T-helper 2 cell treated with Interferon-gamma antibody and Interleukin-4, amounts not matched to agents 100 ng/mL and 5 ng/mL, for 36 hours (primary cell): ENCODE data around the gene HSP90AB1. TPM values are rescaled to one million over a fixed set of nuclear protein-coding genes. Genes with fewer than 3 reads are reported as not detected.
"Not testable (repeated sequence)": the region's sequence is repeated elsewhere in the genome, so short reads cannot be mapped to it uniquely, and the experiment has no call there.

Source experiments
- intact Hi-C: fragments of 100-400 bp; cut with micrococcal nuclease; formaldehyde crosslinking; loops from one replicate; pipeline ENCODE4 v1.15.1; 2023
- total RNA-seq: library from RNA; stranded (reverse); gene quantifications from 2 replicates; pipeline ENCODE4 v1.2.3, GENCODE V29; 2022

Gene HSP90AB1
- total RNA-seq, 1 donor from 2014 or later = 884 TPM

DNA sequence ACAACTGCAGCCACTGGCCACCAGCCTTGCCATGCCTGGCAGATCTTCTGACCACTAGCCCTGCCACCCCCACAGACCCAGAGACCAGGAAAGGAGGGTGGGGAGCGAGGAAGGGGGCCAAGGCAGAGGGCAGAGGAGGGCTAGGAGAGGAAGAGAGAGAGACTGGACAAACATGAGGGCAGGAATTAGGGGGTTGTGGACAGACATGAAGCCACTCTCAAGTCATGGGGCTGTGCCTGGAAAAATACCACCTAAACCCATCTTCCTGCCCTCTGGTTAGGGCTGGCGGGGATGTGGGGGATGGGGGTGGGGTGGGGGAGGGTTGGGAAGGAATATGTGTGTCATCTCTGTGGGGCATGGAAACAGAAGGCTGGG lies 25.0 kb upstream of the HSP90AB1 start:
- intact Hi-C loops = loop anchor here (1.0 to 5.0 kb wide), 4 partner anchors 16 to 1790 kb away; partner anchors contain the start of genes MRPL14, NFKBIE and TMEM63B

DNA sequence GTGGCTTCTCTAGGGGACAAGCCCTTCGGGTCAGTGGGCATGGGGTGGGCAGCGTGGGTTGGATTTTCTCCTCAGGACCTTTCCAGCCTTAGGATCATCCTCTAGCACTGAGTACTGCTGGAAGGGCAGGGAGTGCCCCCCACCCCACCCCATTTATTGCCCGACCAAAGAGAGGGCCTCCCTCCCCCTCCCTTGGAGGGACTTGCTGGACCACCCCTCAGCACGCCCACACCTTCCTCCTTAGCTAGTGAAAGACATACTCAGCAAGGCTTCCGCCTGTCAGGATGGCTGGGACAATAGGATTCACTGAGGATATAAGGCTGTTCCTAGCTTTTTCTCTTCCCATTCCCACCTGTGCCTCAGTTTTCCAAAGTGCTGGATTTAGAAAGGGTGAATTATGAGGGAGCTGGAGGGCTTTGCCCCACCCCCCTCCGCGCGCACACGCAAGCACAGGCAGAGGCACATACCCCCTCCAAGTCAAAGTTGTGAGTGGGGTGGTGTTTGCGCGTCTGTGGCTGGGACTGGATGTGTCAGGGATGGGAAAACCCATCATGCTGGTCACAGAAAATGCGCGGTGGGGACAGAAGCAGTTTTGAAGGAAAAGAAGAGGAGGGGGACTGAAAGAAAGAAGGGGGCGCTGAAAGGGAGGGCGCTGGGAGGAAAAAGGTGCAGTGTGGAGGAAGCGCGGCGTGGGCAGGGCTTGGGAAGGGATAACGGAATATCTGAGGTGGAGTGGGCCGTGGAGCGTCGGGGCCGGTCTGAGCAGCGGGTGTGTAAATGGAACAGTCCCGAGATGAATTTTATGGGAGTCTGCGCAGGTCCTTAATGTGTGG lies 24.2 kb upstream of the HSP90AB1 start:
- intact Hi-C loops = loop anchor here (5.0 kb wide), 2 partner anchors 95 to 1790 kb away; partner anchors contain the start of genes MRPL14 and TMEM63B

DNA sequence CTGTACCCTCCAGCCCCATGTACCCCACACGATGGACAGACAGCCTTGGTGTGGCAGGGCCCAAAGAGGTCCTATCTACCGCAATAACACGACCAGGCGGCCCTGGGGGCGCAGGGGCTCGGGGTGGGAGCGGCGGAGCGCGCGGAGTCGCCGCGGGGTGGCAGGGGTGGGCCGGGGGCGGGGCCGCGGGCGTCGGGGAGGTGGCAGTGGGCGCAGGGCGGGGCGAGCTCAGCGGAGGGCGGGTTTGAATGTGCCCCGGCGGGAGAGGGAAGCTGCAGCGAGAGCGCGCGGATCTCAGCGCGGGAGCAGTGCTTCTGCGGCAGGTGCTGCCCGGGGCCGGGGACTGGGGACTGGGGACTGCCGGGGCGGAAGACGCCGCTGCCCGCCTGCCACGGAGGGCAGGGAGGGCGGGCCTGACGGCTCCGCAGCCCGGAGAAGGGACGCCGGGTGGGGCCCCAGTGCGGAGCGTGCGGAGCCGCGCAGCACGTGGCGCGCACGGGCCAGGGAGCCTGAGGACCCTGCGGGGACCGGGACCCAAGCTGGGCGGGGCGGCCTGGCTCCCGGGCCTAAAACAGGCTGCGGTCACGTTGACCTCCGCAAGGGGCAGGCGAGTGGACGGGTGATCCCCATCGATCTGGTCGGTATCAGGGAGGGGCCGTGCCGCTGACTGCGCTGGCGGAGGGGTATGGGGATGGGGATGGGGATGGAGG lies 23.4 kb upstream of the HSP90AB1 start, which contains the start of gene SLC29A1:
TSS of gene SLC29A1 (plus strand) at position 277 of the 710 bp plus-strand sequence. CDS start 3,719 bp downstream, outside the sequence.
- intact Hi-C loops = loop anchor here (5.0 kb wide), 2 partner anchors 96 to 1789 kb away; partner anchors contain the start of genes MRPL14 and TMEM63B

DNA sequence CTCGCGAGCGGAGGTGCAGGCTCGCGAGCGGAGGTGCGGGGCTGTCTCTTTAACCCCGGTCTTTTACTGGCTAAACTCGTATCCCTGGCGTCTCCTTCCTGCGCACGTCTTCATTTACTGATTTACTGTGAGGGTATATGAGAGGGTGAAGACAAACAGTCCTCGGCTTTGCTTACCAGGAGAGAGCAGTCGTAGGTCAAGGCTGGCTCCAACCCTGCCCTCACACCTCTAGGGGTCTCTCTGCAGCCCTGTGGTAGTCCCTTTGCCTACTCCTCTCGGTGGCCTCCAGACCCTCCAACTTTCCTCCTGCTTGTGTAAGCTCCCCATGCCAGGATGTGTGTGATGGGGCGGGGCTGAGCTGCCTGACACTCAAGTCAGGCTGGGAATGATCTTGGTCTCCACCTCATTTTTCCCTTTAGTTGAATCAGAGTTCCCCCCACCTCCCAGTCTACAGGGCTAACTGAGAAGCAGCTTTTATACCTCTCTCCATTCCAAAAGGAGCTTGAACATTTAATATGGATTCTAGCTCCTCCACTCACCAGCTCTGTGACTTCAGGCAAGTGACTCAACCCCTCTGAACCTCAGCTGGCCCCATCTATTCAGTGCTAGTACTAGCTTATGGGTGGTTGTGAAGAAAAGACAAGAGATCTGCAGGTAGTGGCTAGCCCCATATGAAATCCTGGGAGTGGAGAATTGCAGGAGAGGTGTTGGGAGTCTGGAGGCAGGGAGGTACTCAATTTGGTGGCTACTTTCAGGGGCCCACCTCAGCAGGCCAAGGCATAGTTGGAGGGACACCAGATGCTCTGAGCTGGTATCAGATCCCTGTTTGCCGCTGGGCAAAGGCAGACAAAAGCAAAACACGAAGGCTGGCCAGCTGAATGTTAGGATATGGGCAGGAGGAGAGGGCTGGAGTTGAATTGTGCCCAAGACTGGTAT lies 22.6 kb upstream of the HSP90AB1 start:
- intact Hi-C loops = loop anchor here (5.0 kb wide), 2 partner anchors 97 to 1788 kb away; partner anchors contain the start of genes MRPL14 and TMEM63B

- intact Hi-C loops = loop anchor here (5.0 kb wide), 2 partner anchors 98 to 1787 kb away; partner anchors contain the start of genes MRPL14 and TMEM63B
Observed at GRCh38 chr6:44224965-44225305, 22.0 kb upstream of the HSP90AB1 start.

DNA sequence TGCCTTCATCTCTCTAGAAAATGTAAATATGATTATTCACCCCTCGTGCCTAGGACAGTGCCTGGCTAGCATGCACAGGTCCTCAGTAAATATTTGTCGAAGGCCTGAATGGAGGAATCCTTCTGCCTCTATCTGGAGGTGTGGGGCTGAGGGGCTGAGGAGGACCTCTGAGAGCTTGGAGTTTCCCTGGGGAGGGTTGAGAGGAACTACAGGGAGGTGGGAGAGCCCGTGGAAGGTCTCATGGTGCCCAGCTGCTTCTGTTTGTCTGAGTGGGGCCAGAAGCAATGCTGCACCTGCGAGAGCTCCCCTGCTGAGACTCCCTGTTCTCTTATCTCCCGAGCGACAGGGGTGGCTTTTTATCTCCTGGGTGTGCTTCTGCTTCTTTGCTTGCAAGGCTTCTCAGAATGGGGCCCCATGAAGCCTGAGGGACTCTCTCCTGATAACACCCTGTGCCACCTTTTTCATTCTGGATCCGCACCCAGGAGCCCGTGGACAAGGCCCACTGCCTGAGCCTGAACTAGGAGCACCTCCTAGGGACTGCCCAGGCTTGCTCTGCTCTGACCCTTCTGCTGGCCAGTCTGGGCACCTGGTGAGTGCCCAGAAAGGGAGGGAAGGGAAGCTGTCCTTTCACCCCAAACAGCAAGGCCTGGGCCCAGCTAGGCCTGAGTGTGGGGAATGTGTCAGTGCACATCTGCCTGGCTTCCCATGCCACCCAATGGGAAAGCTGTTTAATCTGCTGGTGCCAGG lies 21.1 kb upstream of the HSP90AB1 start:
- intact Hi-C loops = no loop called here

DNA sequence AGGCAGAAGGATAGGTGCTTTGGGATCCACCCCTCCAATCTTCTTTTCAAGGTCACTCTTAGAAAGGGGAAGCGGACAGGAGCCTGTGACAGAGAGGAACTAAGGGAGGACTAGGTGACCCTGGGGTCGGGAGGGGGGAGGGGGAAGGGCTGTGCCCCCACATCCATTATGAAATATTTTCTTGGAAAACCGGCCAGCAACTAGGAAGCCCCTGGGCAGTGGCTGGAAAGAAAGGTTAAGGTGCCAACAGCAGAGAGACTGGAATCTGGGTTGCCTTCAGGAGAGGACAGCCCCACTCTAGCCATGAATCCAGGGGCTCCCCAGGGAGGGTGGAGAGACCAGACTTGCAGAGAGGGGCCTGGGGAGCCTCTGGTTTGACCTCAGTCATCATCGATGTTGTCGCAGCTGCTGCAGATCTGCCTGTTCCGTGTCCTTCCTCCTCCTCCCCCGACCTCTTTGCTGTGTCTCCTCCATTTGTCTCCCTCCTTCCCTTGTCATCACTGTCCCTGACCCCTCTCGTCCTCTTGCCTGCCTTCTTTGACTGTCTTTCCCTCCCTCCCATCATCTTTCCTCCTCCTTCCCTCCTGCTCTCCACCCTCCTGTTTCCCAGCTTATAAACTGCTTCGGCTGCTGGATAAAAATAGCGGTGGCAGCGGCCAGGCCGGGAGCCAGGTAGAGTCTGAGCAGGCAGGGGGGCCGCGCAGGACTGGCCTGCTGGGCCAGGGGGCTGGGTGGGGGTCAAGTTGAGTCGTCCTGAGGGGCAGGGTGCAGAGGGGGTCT lies 20.3 kb upstream of the HSP90AB1 start:
- intact Hi-C loops = no loop called here

- intact Hi-C loops = no loop called here
Observed at GRCh38 chr6:44227148-44227793, 19.6 kb upstream of the HSP90AB1 start.

DNA sequence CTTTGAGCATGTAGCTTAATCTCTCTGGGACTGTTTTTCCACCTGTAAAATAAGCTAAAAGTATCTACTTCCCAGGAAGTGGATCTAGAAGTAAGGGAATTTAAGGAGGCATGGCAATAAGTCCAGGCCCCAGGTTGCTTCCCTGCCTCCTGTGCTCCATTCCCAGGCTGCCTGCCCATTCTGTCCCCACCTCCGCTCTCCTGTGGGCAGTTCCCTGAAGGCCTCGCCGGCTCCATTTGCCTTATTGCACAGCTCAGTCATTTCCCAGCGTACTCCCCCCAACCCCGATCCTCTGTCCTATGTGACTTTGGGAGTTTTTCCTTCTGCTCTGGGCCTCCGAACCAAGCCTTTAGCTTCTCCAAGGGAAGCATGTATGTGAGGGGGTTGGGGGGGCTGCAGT lies 18.9 kb upstream of the HSP90AB1 start:
- intact Hi-C loops = no loop called here

DNA sequence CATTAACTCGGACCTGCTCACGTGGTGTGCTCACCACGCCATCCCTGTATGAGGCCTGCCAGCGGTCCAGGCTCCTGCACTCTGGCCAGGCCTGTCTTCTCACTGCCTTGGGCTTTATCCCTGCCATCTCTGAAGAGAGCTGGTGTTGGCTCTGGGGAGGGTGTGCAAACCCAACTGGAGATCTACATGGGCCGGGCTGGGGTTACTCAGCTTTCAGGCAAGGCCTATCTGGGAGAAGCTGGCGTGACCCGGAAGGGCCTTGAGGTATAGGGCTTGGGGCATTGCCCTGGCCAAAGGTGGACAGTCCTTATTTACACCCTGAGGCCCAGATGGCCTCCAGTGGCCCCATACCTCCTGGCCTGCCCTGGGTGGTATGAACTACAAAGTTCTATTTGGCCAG lies 18.5 kb upstream of the HSP90AB1 start:
- intact Hi-C loops = no loop called here

DNA sequence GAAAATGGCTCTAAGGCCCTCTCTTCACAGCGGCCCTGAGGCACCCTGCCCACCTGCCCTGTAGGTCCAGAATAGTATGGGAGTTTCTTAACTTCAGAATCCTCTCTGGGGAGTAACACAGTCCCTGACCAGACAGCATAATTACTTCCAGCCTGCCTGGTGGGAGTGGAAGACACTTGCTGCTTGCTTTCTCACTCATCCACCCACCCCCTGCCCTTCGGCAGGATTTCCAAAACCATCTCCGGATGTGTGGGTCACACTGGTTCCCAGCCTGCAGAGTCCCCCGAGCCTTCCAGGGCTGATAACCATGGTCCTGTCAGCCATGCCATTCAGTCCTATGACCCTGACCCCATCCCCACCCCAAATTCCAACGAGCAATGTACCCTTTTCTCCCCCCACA lies 18.1 kb upstream of the HSP90AB1 start:
- intact Hi-C loops = no loop called here

- intact Hi-C loops = no loop called here
Observed at GRCh38 chr6:44229376-44230033, 17.4 kb upstream of the HSP90AB1 start.

- intact Hi-C loops = no loop called here
Observed at GRCh38 chr6:44230034-44230675, 16.7 kb upstream of the HSP90AB1 start.

- intact Hi-C loops = not testable (repeated sequence)
Observed at GRCh38 chr6:44231426-44231825, 15.5 kb upstream of the HSP90AB1 start.

DNA sequence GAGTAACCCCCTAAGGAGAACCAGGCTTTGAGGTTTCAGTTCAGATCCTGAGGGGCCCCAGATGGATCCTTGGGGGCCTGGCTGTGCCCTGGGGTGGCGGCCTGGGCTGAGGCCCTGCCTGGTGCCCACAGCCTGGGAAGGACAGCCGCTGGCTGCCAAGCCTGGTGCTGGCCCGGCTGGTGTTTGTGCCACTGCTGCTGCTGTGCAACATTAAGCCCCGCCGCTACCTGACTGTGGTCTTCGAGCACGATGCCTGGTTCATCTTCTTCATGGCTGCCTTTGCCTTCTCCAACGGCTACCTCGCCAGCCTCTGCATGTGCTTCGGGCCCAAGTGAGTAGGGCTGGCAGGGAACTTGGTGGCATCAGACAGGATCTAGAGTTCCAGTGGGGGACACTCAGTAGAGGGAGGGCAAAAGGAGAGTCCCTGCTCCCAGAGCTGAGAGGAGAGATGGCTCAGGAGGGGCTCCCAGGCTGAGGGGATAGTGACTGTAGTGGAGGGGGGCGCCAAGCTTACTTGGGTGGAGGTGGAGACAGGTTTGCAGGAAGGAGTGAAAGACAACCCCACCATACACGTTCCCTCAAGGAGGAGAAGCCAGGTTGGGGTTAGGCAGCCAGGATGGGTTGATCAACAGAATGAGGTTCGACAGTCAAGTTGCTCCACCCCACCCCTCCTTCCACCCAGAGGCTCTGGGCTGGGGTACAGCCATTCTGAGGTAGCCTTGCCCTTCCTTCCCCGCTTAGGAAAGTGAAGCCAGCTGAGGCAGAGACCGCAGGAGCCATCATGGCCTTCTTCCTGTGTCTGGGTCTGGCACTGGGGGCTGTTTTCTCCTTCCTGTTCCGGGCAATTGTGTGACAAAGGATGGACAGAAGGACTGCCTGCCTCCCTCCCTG lies 14.0 kb upstream of the HSP90AB1 start:
- intact Hi-C loops = no loop called here

DNA sequence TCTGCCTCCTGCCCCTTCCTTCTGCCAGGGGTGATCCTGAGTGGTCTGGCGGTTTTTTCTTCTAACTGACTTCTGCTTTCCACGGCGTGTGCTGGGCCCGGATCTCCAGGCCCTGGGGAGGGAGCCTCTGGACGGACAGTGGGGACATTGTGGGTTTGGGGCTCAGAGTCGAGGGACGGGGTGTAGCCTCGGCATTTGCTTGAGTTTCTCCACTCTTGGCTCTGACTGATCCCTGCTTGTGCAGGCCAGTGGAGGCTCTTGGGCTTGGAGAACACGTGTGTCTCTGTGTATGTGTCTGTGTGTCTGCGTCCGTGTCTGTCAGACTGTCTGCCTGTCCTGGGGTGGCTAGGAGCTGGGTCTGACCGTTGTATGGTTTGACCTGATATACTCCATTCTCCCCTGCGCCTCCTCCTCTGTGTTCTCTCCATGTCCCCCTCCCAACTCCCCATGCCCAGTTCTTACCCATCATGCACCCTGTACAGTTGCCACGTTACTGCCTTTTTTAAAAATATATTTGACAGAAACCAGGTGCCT lies 13.3 kb upstream of the HSP90AB1 start:
- intact Hi-C loops = no loop called here
